GM12891 (cell line): Measurements from ENCODE around the gene ARL4D.
"Not testable (repeated sequence)": the region's sequence is repeated elsewhere in the genome, so short reads cannot be mapped to it uniquely, and the experiment has no call there.

Source experiments
- DNase-seq: peaks from one replicate; pipeline ENCODE4 v3.0.0; 2011; ENCODE audit warnings: low spot score; ENCODE audit not compliant: insufficient read length
- FAIRE-seq: peaks from 2 replicates; lab custom pipeline; 2011; peaks lifted over from hg19 to GRCh38; lab: Jason Lieb, UNC
- PAX5 ChIP-seq: IDR thresholded peaks from 2 replicates; pipeline ENCODE4 v1.6.1; 2011; ENCODE audit warnings: low read length, moderate library complexity, mild to moderate bottlenecking; ENCODE audit not compliant: insufficient read depth, severe bottlenecking
- POLR2A ChIP-seq: IDR thresholded peaks from 2 replicates; pipeline ENCODE4 v1.6.1; 2011; ENCODE audit warnings: low read depth, low read length, control low read depth
- POLR2AphosphoS5 ChIP-seq: IDR thresholded peaks from 2 replicates; pipeline ENCODE4 v1.6.1; 2011; ENCODE audit warnings: low read depth, low read length, control low read depth
- POU2F2 ChIP-seq: IDR thresholded peaks from 2 replicates; pipeline ENCODE4 v1.6.1; 2011; ENCODE audit warnings: low read depth, mild to moderate bottlenecking, control low read depth, low read length, moderate library complexity
- SPI1 ChIP-seq: IDR thresholded peaks from 2 replicates; pipeline ENCODE4 v1.6.1; 2011; ENCODE audit warnings: low read depth, low read length, control low read depth
- TAF1 ChIP-seq: IDR thresholded peaks from 2 replicates; pipeline ENCODE4 v1.6.1; 2011; ENCODE audit warnings: low read depth, low read length, control low read depth

Gene ARL4D

DNA sequence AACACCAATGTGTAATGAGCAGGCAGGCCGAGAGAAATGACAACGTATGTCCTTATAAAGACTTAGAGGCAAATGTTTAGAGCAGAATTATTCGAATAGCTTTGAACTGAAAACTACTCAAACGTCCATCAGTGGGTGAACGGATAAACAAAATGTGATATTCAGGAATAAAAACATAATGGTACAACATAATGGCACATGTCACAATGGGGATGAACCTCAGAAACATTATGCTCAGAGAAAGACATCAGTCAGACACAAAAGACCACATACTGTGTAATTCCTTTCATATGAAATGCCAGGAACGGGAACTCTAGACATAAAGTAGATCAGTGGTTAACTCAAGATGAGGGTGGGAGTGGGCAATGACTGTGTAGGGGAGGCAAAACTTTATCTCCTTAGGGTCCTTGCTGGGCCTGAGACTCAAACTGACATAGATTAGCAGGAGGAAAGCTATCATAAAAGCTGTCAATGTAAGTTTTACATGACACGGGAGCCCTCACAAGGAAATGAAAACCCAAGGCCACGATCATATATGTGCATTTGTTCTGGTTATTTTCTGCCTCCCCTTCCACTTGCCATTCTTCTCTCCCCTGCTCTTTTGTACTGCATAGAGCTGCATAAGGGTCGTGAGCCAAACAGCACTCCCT is 14.8 kb upstream of the ARL4D start:
- no peak for DNase-seq
- TF ChIP-seq POU2F2 (no peak), POLR2A (no peak), TAF1 (no peak), SPI1 (no peak), PAX5 (no peak), POLR2AphosphoS5 (no peak)
- FAIRE-seq, result no peak

DNA sequence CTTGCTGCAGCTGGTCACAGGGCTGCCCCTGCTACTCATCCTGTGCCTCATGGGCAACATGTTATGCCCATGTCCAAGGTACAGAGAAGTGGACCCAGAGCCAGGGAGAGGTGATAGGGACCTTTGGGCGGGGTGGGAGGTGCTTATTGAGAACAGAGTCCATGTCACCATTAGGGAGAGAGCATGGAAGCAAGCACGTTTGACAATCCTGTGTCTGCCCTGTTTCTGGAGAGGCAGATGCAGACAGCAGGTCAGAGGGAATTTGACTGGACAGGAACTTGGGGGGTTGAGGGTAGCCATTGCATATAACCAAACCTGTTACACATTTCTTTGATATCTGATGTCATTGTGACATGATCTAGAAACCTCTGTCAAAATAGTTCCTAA is 14.3 kb upstream of the ARL4D start:
- DNase-seq, result no peak
- no peak for FAIRE-seq
- TF ChIP-seq SPI1, result no peak
- TF ChIP-seq POLR2AphosphoS5, result no peak
- TF ChIP-seq POLR2A, result no peak
- TF ChIP-seq PAX5, result no peak
- no peak for TF ChIP-seq TAF1
- no peak for TF ChIP-seq POU2F2

GRCh38 chr17:43385046-43385831 is 13.6 kb upstream of the ARL4D start:
- TF ChIP-seq TAF1, result no peak
- no peak for TF ChIP-seq POU2F2
- no peak for TF ChIP-seq POLR2A
- no peak for TF ChIP-seq POLR2AphosphoS5
- DNase-seq (no peak), FAIRE-seq (no peak)

DNA sequence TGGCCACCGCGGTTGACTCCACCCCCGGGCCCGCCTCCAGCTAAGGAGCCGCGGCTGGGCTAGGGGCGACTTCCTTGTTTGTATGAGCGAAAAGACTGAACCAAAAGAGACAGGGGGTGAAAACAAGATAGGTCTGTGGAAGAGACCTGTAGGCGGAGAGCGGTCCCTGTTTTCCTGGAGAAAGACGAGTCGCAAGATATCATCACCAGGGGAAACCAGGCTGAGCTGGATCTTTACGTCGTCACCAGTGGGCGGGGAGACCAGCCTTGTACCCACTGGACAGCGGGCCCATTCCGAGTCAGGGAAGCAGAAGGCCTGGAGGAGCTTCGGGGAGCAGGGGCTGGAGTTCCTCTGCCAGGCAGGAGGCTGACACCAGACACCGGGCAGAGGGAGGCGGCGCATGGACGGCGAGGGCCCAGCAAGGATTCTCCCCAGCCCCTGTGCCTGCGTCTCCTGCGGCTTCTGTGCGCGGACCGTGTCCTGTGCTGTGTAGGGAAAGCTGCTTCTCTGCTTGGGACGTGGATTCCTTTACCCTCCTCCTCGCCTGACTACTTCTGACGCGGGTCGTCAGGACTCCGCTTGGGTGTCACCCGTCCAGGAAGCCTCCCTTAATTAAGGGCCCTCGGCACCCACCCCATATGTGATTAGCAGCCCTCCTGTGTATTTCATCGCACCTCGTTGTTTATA is 10.3 kb upstream of the ARL4D start:
- FAIRE-seq, result peak; percentile 100
- peak; percentile 63 for DNase-seq
- no peak for TF ChIP-seq PAX5
- TF ChIP-seq POLR2AphosphoS5, result no peak
- TF ChIP-seq SPI1, result peak; percentile 56; the same call in 1 of the 2 replicates
- peak; percentile 32; the same call in 1 of the 2 replicates for TF ChIP-seq TAF1

GRCh38 chr17:43389046-43389947 is 9.5 kb upstream of the ARL4D start:
- no peak for DNase-seq
- FAIRE-seq, result no peak
- TF ChIP-seq SPI1 (no peak), PAX5 (no peak), POLR2A (no peak), POLR2AphosphoS5 (no peak), TAF1 (no peak), POU2F2 (no peak)

DNA sequence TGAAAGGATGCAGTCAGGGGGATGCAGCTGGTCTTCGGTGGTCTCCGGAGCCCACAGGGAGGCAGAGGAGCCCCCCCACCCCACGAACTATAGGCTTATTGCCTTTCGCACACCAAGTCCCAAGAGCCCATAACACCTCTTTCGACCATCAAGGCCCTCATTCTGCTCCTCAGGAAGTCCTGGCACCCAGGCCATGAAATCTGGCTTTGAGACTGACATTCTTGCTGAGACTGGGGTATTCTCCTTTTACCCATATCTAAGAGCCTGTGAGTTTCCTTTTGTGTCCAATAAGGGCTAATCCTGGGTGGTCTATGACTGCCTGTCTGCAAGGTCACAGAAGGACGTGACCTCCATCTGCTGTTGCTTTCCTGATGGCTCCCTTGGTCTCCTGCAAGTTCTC is 6.4 kb upstream of the ARL4D start:
- FAIRE-seq (no peak), DNase-seq (no peak)
- TF ChIP-seq POLR2A (no peak), POLR2AphosphoS5 (no peak), PAX5 (no peak), TAF1 (no peak), POU2F2 (no peak), SPI1 (no peak)

GRCh38 chr17:43393944-43394482 is 4.8 kb upstream of the ARL4D start:
- FAIRE-seq (peak; percentile 41), DNase-seq (peak; percentile 66)

GRCh38 chr17:43394696-43395095 is 4.1 kb upstream of the ARL4D start:
- not testable (repeated sequence) for DNase-seq, FAIRE-seq

More at GRCh38 chr17:43393944-43394482, 4.8 kb upstream of the ARL4D start:
- no peak for TF ChIP-seq SPI1
- TF ChIP-seq TAF1, result no peak
- no peak for TF ChIP-seq POLR2A
- TF ChIP-seq POLR2AphosphoS5, result no peak
- TF ChIP-seq PAX5, result no peak
- no peak for TF ChIP-seq POU2F2

GRCh38 chr17:43395165-43395564 is 3.6 kb upstream of the ARL4D start:
- DNase-seq (no peak), FAIRE-seq (no peak)
- TF ChIP-seq TAF1 (no peak), PAX5 (no peak), POLR2AphosphoS5 (no peak), POU2F2 (no peak), SPI1 (no peak), POLR2A (no peak)
